GM23248 (cell line): Measurements from ENCODE around the gene LSAMP. TPM values are rescaled to one million over a fixed set of nuclear protein-coding genes. Genes with fewer than 3 reads are reported as not detected.

Experiments
- DNase-seq: peaks from one replicate; pipeline ENCODE4 v3.0.0-alpha.2; 2015
- H2AFZ ChIP-seq: fragments of 200-600 bp; sonication (generic); 2 replicates; pipeline ENCODE4 v1.6.1; 2016; ENCODE audit warnings: antibody characterized with exemption
- H3F3A ChIP-seq: fragments of 200-600 bp; sonication (generic); 2 replicates; pipeline ENCODE4 v1.6.1; 2016; ENCODE audit warnings: mild to moderate bottlenecking, antibody characterized with exemption, mixed run types; ENCODE audit not compliant: insufficient read depth
- H3K27ac ChIP-seq: fragments of 200-600 bp; sonication (generic); 2 replicates; pipeline ENCODE4 v1.5.1; 2016; ENCODE audit warnings: mild to moderate bottlenecking
- H3K27me3 ChIP-seq: fragments of 200-600 bp; sonication (generic); replicated peaks from 2 replicates; pipeline ENCODE4 v1.6.1; 2016; ENCODE audit warnings: mild to moderate bottlenecking; ENCODE audit not compliant: insufficient read depth
- H3K36me3 ChIP-seq: fragments of 200-600 bp; sonication (generic); 2 replicates; pipeline ENCODE4 v1.6.1; 2016; ENCODE audit warnings: low read depth, mild to moderate bottlenecking
- H3K4me1 ChIP-seq: fragments of 200-600 bp; sonication (generic); 2 replicates; pipeline ENCODE4 v1.6.1; 2016; ENCODE audit warnings: mild to moderate bottlenecking; ENCODE audit not compliant: insufficient read depth
- H3K4me2 ChIP-seq: fragments of 200-600 bp; sonication (generic); one replicate; pipeline ENCODE4 v1.6.1; 2016; ENCODE audit warnings: mild to moderate bottlenecking; ENCODE audit not compliant: unreplicated experiment
- H3K4me3 ChIP-seq: fragments of 200-600 bp; sonication (generic); 2 replicates; pipeline ENCODE4 v1.5.1; 2016; ENCODE audit warnings: mild to moderate bottlenecking
- H3K79me2 ChIP-seq: fragments of 200-600 bp; sonication (generic); 2 replicates; pipeline ENCODE4 v1.6.1; 2016; ENCODE audit warnings: mild to moderate bottlenecking; ENCODE audit not compliant: insufficient read depth
- H3K9ac ChIP-seq: fragments of 200-600 bp; sonication (generic); 2 replicates; pipeline ENCODE4 v1.6.1; 2016; ENCODE audit warnings: mild to moderate bottlenecking
- H3K9me2 ChIP-seq: fragments of 200-600 bp; sonication (generic); 2 replicates; pipeline ENCODE4 v1.6.1; 2016; ENCODE audit warnings: mixed run types, mild to moderate bottlenecking, moderate library complexity; ENCODE audit not compliant: insufficient read depth
- H3K9me3 ChIP-seq: fragments of 200-600 bp; sonication (generic); one replicate; pipeline ENCODE4 v1.6.1; 2017; ENCODE audit warnings: low read depth
- H4K20me1 ChIP-seq: fragments of 200-600 bp; sonication (generic); 2 replicates; pipeline ENCODE4 v1.6.0; 2016; ENCODE audit not compliant: insufficient read depth
- EZH2 ChIP-seq: fragments of 200-600 bp; sonication (generic); IDR thresholded peaks from 2 replicates; pipeline ENCODE4 v1.6.1; 2018; ENCODE audit warnings: antibody characterized with exemption, mild to moderate bottlenecking; ENCODE audit not compliant: insufficient read depth, poor library complexity, severe bottlenecking
- EZH2phosphoT487 ChIP-seq: fragments of 200-600 bp; sonication (generic); IDR thresholded peaks from 2 replicates; pipeline ENCODE4 v1.6.1; 2018; ENCODE audit warnings: antibody characterized with exemption, moderate library complexity, mild to moderate bottlenecking, low read depth; ENCODE audit not compliant: insufficient read depth
- whole genome bisulfite sequencing, 2 experiments: methylation state at CpG; one replicate each; pipeline ENCODE4 v1.1.6; 2015 to 2017; ENCODE audit warnings: low lambda C conversion rate in 2 of 2, low coverage in 1 of 2; ENCODE audit errors: missing lambda C conversion rate in 2 of 2; 5-methylcytosine and 5-hydroxymethylcytosine counted together
- in situ Hi-C: fragments of 300-500 bp; cut with MboI; formaldehyde crosslinking; loops from 2 replicates; pipeline ENCODE4 v1.15.0; 2020
- polyA plus RNA-seq: library from polyadenylated mRNA; unstranded; fragments of >200 nt; fragmentation: Nextera tagmentation; extraction: Ambion mirVana; gene quantifications from 2 replicates; pipeline ENCODE4 v1.2.1, GENCODE V29; 2016
- total RNA-seq: library from RNA; depleted of rRNA; stranded (reverse); fragments of >200 nt; shearing (Covaris generic); gene quantifications from 2 replicates; pipeline ENCODE4 v1.2.3, GENCODE V29; 2014

The LSAMP gene
- total and polyA plus RNA-seq, 2 experiments from 2014 or later = 4.5 to 9.3 TPM

- H3K4me1 ChIP-seq = no peaks in the 10 kb centered on the region
- H3K36me3 ChIP-seq = no peaks in the 10 kb centered on the region
- 11 to 15% methylated on average over 2 of the region's 2 CpGs for WGBS, 2 experiments
- H4K20me1 ChIP-seq = no peaks in the 10 kb centered on the region
- no peaks in the 10 kb centered on the region for H3K9me3 ChIP-seq
- DNase-seq = no peak
- no peaks in the 10 kb centered on the region for H3F3A ChIP-seq
- no peak overlapping the region for H3K4me2 ChIP-seq
- H3K9ac ChIP-seq = no peak overlapping the region
- H3K4me3 ChIP-seq = no peak overlapping the region
- H3K79me2 ChIP-seq = no peaks in the 10 kb centered on the region
- in situ Hi-C loops = no loop called here
- no peaks in the 10 kb centered on the region for H3K27me3 ChIP-seq
- no peaks in the 10 kb centered on the region for H3K9me2 ChIP-seq
- H3K27ac ChIP-seq = no peak overlapping the region
- TF ChIP-seq EZH2 = no peak
- no peak for TF ChIP-seq EZH2phosphoT487
- no peak overlapping the region for H2AFZ ChIP-seq
Observed at GRCh38 chr3:116474032-116474780, 28.9 kb upstream of the LSAMP start.

GRCh38 chr3:116473602-116474001 is 28.3 kb upstream of the LSAMP start:
- no peaks in the 10 kb centered on the region for H3K79me2 ChIP-seq
- no peak overlapping the region for H3K4me3 ChIP-seq
- no peaks in the 10 kb centered on the region for H3K27me3 ChIP-seq
- H2AFZ ChIP-seq = no peak overlapping the region
- no peaks in the 10 kb centered on the region for H3F3A ChIP-seq
- TF ChIP-seq EZH2phosphoT487 (no peak), EZH2 (no peak)
- H3K9me3 ChIP-seq = no peaks in the 10 kb centered on the region
- no peak overlapping the region for H3K9ac ChIP-seq
- peak; percentile 11 for DNase-seq
- in situ Hi-C loops = no loop called here
- no peaks in the 10 kb centered on the region for H3K9me2 ChIP-seq
- no peaks in the 10 kb centered on the region for H3K36me3 ChIP-seq
- no peaks in the 10 kb centered on the region for H4K20me1 ChIP-seq
- no peak overlapping the region for H3K27ac ChIP-seq
- no peaks in the 10 kb centered on the region for H3K4me1 ChIP-seq
- H3K4me2 ChIP-seq = no peak overlapping the region

- Histone ChIP-seq H4K20me1 (no peaks in the 10 kb centered on the region), H3K27ac (no peak overlapping the region), H3K27me3 (no peaks in the 10 kb centered on the region; the same call in 1 of the 2 replicates), H3K36me3 (no peaks in the 10 kb centered on the region), H3F3A (no peaks in the 10 kb centered on the region), H2AFZ (no peak overlapping the region), H3K4me2 (no peak overlapping the region), H3K4me1 (no peaks in the 10 kb centered on the region), H3K9me2 (no peaks in the 10 kb centered on the region), H3K79me2 (no peaks in the 10 kb centered on the region), H3K9me3 (no peaks in the 10 kb centered on the region), H3K4me3 (no peak overlapping the region), H3K9ac (no peak overlapping the region)
- 30 to 39% methylated on average over 4 of the region's 4 CpGs for WGBS, 2 experiments
- DNase-seq = no peak
- no peak for TF ChIP-seq EZH2
- no peak for TF ChIP-seq EZH2phosphoT487
- in situ Hi-C loops = no loop called here
Observed at GRCh38 chr3:116470605-116471197, 25.4 kb upstream of the LSAMP start.

GRCh38 chr3:116469546-116469945 is 24.3 kb upstream of the LSAMP start:
- no peak overlapping the region for H2AFZ ChIP-seq
- H3K4me1 ChIP-seq = no peaks in the 10 kb centered on the region
- no peak overlapping the region for H3K9ac ChIP-seq
- WGBS, 2 experiments = 30 to 31% methylated on average over 3 of the region's 3 CpGs
- H3K36me3 ChIP-seq = no peaks in the 10 kb centered on the region
- H4K20me1 ChIP-seq = no peaks in the 10 kb centered on the region
- no peak overlapping the region for H3K4me2 ChIP-seq
- in situ Hi-C loops = no loop called here
- no peaks in the 10 kb centered on the region for H3K9me2 ChIP-seq
- no peaks in the 10 kb centered on the region for H3K9me3 ChIP-seq
- no peak overlapping the region for H3K27ac ChIP-seq
- no peak for TF ChIP-seq EZH2
- TF ChIP-seq EZH2phosphoT487 = no peak
- no peaks in the 10 kb centered on the region for H3K79me2 ChIP-seq
- no peak overlapping the region for H3K4me3 ChIP-seq
- DNase-seq = no peak
- H3K27me3 ChIP-seq = no peaks in the 10 kb centered on the region; the same call in 1 of the 2 replicates
- H3F3A ChIP-seq = no peaks in the 10 kb centered on the region
